HT1080 (cell line): Measurements from ENCODE around the gene C1orf94. TPM values are rescaled to one million over a fixed set of nuclear protein-coding genes. Genes with fewer than 3 reads are reported as not detected.

Experiments used
- DNase-seq: peaks from one replicate; pipeline ENCODE4 v3.0.0-alpha.2; 2015; ENCODE audit warnings: low read depth
- polyA plus RNA-seq, 2 experiments: library from polyadenylated mRNA; depleted of rRNA; stranded (reverse); fragments of >200 nt; gene quantifications; 2 replicates each; pipeline ENCODE4 v1.2.3, GENCODE V29; 2015
- total RNA-seq: library from RNA; depleted of rRNA; stranded (reverse); fragments of >200 nt; shearing (Covaris generic); gene quantifications from 2 replicates; pipeline ENCODE4 v1.2.3, GENCODE V29; 2014; rRNA removed

C1orf94 gene, protein sequence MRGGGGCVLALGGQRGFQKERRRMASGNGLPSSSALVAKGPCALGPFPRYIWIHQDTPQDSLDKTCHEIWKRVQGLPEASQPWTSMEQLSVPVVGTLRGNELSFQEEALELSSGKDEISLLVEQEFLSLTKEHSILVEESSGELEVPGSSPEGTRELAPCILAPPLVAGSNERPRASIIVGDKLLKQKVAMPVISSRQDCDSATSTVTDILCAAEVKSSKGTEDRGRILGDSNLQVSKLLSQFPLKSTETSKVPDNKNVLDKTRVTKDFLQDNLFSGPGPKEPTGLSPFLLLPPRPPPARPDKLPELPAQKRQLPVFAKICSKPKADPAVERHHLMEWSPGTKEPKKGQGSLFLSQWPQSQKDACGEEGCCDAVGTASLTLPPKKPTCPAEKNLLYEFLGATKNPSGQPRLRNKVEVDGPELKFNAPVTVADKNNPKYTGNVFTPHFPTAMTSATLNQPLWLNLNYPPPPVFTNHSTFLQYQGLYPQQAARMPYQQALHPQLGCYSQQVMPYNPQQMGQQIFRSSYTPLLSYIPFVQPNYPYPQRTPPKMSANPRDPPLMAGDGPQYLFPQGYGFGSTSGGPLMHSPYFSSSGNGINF
- 0.37 TPM in 2 replicates for total RNA-seq
- 0.05 TPM in 1 of 2 replicates, not detected in the other for polyA plus RNA-seq (2015; cell fraction: cytosol; rRNA removed)
- polyA plus RNA-seq (2015; cell fraction: nucleus; rRNA removed) = not detected in 2 replicates

DNA sequence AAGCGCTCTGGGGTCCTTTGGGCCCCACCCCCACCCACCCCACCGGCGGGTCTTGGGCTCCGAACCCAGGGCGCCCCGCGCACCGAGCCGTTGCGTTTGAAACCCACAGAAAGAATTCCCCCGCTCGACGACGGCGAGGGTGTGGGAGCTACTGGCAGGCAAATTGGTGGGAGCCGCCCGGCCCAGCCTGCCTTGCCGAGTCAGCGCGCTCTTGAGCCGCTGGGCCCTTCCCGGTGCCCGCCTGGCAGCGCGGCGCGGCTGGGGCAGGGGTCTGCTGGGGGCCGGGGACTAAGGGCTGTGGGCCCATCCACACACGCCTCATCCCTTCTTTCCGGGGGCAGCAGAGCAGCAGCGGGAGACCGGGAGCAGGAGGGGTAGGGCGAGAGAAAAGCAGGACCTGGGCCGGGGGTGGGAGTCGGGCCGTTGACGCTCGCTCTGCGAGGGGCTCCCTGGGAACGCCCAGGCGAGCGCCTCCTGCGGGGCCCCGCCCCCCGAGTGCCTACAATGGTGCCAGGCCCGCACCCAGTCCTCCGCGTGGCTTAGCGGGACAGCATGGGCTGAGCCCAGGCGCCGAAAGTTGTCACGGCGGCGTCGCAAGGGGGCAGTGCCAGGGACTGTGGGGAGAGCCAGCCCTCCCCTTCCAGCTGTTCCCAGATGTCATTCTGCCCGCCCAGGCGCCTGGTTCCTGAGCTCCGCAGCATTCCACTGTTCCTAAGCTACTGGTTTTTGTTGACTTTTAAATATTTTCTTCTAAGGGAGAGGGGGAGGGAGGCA is at the start of gene C1orf94:
Gene C1orf94 (plus strand): TSS at position 78 of the 774 bp plus-strand sequence. CDS start 883 bp downstream, outside the sequence.
- DNase-seq = no peak

DNA sequence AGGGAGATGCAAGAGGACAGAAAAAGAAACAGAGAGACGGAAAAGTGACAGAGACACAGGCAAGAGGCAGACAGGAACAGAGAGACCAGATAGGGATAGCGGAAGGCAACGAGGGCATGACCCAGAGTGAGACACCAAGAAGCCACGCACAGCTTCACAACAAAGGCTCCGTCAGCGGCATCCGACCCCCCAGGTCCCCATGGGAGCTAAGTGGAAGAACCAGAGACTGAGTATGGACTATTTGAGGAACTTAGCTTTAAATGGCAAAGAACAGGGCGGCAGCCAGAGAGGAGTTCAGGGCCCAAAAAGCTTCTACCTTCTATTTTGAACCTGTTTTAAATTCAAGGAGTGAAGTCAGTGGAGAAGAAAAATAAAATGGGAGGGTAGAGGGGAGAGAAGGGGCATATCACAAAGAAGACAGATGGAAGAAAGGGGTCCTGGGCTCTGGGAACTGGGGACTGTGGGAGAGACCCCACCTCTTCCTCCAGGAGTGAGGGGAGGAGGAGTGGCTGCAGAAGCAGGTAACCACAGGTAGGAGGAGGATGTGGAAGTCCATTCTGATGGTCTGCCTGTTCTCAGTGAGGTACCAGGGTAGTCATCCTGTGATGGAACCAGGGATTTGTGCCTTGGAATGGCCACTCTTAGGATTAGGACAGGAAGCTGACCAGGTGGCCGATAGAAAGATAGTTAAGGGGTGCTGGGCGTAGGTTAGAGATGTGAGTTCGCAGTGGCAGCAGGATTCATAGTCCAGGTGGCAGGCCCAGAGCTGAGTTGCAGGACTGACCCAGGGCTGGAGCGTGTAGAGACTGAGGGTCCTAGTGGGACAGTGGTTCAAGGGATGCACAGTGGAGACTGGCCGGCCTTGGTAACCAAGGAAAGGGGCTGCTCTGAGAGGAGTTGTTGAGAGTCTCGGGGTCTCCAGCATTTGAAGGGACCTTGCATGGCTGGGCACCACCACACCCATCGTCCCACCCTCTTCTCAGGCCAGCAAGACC is 49.4 kb upstream of the C1orf94 start:
- no peak for DNase-seq

DNA sequence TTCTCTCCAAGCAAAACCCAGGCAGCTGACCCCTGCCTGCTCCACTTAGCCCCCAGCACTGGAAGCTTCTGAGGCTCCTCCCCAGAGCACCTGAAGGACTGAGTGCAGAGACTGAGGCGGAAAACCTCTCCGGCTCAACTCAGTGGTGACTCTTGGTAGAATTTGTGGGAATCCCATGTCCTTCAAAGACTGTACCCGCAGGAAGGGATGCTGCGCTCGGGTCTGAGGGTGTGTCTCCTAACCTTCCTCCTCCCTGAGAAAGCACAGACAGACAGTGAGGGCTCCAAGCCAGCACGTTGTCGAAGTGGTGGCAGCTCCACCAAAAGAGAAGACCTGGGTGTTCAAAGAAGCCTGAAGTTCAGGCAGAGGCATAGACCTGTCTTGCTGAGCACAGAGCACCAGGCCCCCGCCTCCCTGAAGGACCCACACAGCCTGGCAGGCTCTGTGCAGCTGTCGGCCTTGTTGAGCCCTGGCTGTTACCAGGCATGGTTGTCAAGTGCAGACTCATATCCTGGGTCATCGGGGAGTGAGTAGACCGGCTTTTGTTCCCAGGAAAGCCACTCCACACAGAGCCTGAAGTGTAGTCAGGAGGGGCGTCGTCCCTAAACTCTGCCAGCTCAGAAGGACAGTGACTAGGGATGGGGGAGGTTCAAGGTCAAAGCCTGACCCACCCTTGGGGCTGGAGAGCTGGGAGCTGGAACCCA is 48.4 kb upstream of the C1orf94 start:
- peak; percentile 82 for DNase-seq

DNA sequence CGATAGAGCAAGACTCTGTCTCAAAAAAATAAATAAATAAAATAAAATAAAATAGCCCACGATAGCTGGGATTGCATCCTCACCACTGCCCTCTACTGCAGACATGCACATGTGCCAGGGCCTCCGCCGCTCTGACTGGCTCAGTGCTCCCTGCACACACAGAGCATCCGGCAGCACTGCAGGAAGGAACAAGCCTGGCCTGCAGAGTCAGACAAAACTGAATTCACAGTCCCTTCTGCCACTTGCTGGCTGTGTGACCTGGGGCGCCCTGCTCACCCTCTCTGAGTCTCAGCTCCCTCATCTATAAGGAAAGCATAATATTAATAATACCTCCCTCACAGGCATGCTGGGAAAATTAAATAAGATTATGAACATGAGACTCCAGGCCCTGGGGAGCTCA is 47.1 kb upstream of the C1orf94 start:
- peak; percentile 42 for DNase-seq

DNA sequence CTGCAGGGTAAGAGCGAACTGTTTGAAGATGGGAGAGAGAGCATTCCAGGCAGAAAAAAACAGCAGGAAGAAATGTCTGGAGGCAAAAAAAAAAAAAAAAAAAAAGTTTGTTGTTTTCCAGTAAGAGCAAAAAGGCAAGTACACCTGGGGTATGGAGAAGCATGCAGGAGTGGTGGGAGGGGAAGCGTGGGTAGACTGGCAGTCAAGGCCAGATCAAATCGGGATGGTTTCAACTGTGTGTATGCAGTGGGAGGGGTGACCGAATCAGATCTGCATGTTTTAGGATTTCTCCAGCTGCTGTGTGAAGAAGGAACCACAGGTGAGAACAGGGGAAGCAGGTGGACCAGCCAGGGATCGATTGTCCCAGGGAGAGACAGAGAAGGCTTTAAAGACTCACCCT is 46.4 kb upstream of the C1orf94 start:
- no peak for DNase-seq

DNA sequence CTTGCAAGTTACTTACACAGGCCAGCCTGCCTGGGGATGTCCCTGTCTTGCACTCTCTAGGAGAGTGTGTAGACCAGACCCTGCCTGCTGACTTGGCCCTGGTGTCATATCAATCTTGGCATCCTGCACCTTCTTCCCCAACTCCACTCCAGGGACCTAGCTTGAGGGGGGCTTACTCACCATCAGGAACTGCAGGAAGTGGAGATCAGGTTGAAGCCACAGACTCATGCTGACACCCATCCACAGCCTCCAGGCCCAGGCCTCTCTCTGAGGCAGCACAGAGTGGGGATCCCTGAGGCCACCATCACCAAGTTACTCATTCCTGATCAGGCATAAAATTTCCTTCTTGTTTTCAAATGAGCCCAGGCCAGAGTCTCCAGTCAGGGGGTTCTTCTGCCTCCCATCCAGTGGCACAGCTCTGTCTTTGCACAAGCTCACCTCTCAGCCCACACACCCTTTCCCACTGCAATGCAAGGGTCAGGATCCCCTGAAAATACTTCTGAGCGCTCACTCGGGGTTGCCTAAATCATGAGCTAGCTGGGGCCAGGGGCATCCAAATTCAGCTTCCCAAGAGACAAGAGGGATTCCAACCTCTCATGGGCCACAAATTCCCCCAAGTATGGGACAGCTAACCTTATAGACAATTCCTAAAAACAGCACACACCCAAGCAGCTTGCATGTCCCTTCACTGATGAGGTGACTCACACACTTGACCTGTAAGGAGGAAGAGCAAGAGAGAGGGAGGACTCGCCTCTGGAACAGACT is 45.1 kb upstream of the C1orf94 start:
- DNase-seq = peak; percentile 65

DNA sequence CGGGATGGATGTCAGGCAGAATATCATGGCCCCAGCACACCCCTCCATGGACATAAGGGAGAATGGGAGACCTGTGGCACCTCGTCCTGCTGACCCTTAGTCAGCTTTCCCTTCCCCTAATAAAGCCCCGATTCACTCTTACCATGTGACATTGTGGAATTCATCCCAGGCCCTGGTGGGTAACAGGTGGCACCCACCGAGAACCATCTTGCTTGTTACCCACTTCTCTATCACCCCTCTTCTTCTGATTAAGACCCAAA is 44.6 kb upstream of the C1orf94 start:
- DNase-seq = no peak

DNA sequence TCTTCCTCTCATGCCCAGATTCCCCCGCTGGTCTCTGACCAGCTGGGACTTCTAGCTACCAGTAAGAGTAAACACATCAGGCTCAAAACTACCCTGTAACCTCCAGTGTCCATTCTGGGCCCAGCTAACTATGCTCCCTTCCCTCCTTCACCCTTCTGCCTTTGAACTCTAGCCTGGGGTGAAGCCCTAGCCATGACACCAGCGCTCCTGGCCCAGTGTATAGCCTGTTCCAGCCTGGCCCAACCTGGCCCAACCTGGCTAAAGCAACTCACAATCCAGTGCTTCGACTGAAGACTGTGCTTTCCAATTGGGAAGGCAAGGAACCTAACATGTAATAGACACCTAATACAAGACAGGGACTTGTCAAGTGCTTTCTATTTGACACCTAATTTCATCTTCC is 39.3 kb upstream of the C1orf94 start:
- no peak for DNase-seq

DNA sequence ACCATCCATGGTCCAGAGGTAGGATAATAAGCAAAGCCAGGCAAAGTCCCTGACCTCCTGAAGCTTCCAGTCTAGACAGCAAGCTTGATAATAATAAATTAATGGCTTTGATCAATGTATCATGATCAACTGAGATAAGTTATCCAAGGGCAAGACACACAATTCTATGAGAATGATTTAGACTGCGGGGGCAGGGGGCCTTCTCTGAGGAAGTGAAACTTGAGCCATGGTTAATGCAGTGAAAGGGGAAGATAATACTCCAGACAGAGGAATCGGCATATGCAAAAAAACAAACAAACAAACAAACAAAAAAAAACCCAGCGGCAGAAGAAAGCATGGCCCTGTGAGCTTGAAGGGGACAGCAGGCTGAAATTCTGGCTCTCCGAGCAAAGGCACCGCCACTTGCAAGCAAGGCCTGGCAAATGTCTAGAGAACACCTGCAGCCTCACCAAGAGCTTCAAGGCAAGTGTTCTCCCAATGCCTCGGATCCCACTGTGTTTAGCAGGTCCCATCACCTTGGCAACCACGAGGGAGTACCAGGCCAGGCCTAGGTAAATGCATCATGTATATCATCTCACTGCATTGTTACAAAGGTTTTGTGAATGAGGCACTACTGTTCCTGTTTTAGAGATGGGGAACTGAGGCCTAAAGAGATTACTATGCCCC is 36.6 kb upstream of the C1orf94 start:
- no peak for DNase-seq

DNA sequence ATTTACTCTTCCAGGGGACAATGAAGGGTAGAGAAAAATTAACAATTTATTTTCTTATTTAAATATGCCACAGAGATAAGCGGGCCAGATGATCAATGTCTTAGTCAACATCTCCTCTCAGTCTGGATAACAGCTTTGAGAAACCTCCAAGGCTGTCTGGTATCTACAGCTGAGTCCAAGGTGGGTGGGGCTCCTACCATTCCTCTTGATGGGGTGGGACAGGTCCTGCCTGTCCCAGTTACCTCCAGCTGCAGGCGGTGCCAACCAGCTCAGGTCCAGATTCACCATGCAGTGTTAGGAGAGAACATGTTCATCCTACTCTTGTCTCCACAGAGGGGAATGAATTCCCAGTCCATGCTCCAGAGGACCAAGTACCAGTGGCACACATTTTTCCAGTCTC is 32.7 kb upstream of the C1orf94 start:
- no peak for DNase-seq

DNA sequence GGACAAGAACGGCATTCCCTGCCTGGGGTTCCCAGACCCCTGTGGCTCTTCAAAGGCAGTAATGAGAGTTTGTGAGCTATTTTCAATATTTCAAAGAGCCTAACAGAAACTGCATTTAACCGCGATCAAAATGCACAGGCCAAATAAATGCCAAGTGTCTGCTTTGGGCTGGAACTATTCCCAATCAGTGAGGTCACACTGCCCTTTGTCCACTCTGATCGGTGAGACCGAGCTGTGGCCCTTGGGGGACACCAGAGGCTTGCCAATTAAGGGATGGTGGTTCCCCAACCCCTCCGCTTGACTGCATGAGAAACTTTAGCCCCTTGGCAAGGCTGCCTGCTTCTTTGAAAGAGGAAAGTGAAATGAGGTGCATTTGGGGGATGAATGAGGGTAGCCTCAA is 31.9 kb upstream of the C1orf94 start:
- DNase-seq = no peak

DNA sequence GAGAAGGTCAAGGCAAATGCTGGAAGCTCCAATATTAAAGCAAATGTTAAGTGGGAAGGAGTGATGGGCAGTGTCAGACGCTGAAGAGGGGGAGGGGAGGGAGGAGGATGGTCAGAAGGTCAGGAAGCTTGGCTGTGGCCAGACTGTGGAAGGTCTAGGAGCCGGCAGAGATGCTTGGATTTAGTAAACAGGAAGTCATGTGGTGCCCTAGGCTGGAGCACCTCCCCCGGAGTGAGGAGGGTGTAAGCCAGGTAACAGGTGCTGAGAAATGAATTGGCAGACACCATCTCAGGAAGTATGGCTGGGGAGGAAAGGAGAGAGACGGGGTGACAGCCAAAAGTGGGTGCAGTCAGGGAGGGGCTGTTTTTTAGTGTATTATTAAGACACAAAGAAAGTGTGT is 29.4 kb upstream of the C1orf94 start:
- no peak for DNase-seq

DNA sequence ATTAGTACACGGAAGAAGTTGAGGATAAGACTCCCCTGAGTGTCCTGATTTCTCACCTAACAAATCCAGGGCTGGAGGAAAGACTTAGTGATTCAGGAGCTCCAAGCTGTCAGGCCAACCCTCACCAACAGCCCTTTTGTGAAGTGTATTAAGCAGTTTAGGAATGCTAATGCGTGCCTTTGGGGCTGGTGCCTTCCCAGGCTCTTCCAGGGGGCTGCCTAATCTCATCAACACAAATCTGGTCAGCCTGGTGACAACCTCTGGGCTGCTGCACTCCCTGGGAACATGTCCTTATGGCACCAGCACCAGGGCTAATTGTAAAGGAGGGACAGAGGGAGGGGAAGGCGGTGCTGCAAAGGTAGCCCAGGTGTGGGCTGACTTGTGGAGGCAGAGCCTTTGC is 27.2 kb upstream of the C1orf94 start:
- no peak for DNase-seq

DNA sequence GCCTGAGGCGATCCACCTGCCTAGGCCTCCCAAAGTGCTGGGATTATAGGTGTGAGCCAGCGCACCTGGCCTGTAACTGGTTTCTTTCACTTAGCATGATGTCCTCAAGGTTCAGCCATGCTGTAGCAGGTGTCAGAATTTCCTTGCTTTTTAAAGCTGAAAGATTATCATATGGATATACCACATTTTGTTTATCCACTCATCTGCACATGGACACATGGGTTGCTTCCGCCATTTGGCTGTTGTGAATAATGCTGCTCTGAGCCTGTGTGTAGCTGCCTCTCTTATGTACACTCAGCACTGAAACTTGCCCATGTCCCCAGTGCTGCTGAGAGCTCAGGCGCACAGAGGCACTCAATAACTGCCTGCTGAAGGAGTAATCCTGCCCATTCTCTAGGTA is 23.5 kb upstream of the C1orf94 start:
- no peak for DNase-seq

DNA sequence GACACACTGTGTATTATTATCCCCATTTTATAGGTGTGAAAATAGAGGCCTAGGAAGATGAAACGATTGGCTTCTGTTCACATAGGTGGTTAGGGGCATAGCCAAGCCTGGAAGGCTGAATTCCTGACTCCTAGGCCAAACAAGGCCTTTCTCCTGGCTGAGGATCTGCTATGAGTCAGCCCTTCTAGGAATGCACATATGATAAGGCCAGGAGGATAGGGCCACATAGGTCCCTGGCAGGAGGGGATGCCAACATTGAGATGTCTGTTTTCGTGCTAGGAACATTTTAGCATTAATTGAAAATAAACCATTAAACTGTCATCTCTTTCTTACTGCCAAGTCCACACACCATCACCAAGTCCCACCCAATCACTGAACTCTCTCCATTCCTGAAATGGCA is 20.8 kb upstream of the C1orf94 start:
- peak; percentile 39 for DNase-seq

DNA sequence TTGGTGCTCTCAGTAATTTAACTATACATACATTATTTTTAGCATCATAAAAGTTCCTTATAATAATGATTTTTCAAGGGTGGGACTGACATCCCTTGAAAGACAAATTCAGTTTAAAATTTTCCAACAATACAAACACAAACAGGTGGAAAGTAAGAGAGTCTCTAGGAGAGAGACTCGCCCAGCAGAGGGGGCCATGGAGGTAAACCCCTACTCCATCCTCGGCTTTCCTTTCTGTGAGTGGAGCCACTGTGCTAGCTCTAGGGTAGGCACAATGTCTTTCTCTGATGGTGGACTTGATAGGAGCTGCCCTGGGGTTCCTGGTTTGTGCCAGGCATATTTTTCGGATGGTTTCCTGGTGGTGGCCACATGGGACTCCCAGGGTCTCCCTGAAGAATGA is 20.0 kb upstream of the C1orf94 start:
- DNase-seq = no peak

DNA sequence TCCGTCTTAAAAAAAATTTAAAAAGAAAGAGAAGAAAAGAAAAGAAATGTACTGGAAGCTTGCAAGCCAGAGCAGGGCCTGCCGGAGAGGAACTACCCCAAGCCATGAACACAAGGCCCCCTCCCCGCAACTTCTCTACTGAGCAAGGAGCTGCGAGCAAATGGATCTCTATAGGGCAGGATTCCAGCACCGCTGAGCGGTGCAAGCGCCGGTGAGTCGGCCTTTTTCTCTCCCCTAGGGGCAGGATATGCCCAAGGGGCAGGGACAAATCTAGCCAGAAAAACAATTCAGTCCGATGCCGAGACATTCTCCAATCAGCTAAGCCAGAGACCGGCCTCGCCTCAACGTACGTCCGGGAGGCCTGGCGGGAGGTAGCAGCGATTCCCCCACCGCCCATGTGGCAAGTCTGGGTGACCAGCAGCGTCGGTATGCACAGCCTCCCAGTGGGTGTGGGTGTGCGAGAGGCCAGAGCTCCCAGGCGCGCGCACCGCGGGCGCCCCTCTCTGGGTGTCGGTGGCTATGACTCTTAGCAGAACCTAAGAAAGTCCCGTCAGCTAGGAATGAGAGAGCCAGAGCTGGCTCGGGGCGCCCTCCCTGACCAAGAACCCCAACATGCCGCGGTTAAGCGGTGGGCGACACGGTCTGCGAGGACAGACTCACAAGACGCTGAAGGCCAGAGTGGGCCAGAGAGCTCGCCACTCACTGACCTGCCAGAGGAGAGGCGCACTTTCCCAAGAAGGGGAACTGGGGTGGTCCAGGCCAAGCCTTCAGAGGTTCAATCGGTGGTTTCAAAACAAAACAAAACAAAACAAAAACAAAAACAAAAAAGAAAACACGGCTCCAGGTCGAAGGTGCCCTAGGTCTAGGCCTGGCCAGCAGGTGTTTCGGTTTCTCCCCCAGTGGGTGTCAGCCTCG is 13.6 kb upstream of the C1orf94 start:
- DNase-seq = peak; percentile 92
